Smooth muscle cell (in vitro differentiated cells): ENCODE data around the gene ERGIC1. TPM values are rescaled to one million over a fixed set of nuclear protein-coding genes. Genes with fewer than 3 reads are reported as not detected.

Experiments used
- DNase-seq: peaks from one replicate; lab custom pipeline; 2025; ENCODE audit not compliant: unreplicated experiment; lab: John Stamatoyannopoulos, UW
- H2AFZ ChIP-seq: fragments of 200-600 bp; sonication (generic); 2 replicates; pipeline ENCODE4 v1.6.0; 2016; ENCODE audit warnings: antibody characterized with exemption, low read depth, mild to moderate bottlenecking
- H3F3A ChIP-seq: fragments of 200-600 bp; sonication (generic); 2 replicates; pipeline ENCODE4 v1.6.0; 2017; ENCODE audit warnings: antibody characterized with exemption, low read depth
- H3K27ac ChIP-seq: fragments of 200-600 bp; sonication (generic); 2 replicates; pipeline ENCODE4 v1.5.1; 2016; ENCODE audit warnings: low read depth, mild to moderate bottlenecking
- H3K27me3 ChIP-seq: fragments of 200-600 bp; sonication (generic); 2 replicates; pipeline ENCODE4 v1.6.1; 2016; ENCODE audit warnings: low read depth, mild to moderate bottlenecking
- H3K36me3 ChIP-seq: fragments of 200-600 bp; sonication (generic); 2 replicates; pipeline ENCODE4 v1.5.1; 2016; ENCODE audit warnings: low read depth
- H3K4me1 ChIP-seq: fragments of 200-600 bp; sonication (generic); 2 replicates; pipeline ENCODE4 v1.5.1; 2016; ENCODE audit warnings: low read depth
- H3K4me2 ChIP-seq: fragments of 200-600 bp; sonication (generic); 2 replicates; pipeline ENCODE4 v1.6.0; 2016; ENCODE audit warnings: mild to moderate bottlenecking
- H3K4me3 ChIP-seq: fragments of 200-600 bp; sonication (generic); 2 replicates; pipeline ENCODE4 v1.5.1; 2016; ENCODE audit warnings: mild to moderate bottlenecking
- H3K79me2 ChIP-seq: fragments of 200-600 bp; sonication (generic); 2 replicates; pipeline ENCODE4 v1.6.0; 2016; ENCODE audit warnings: low read depth, mild to moderate bottlenecking
- H3K9ac ChIP-seq: fragments of 200-600 bp; sonication (generic); 2 replicates; pipeline ENCODE4 v1.6.0; 2016; ENCODE audit warnings: low read depth
- H3K9me3 ChIP-seq: fragments of 200-600 bp; sonication (generic); replicated peaks from 2 replicates; pipeline ENCODE4 v1.5.1; 2016; ENCODE audit warnings: low read depth
- H4K20me1 ChIP-seq: fragments of 200-600 bp; sonication (generic); 2 replicates; pipeline ENCODE4 v1.6.0; 2016; ENCODE audit warnings: low read depth
- CTCF ChIP-seq: fragments of 200-600 bp; sonication (generic); IDR thresholded peaks from 2 replicates; pipeline ENCODE4 v1.5.1; 2017; ENCODE audit warnings: borderline replicate concordance, mild to moderate bottlenecking, antibody characterized with exemption; ENCODE audit not compliant: insufficient read depth, poor library complexity, severe bottlenecking
- WGBS: methylation state at CpG from one replicate; pipeline ENCODE4 v1.1.7; 2016; ENCODE audit warnings: low lambda C conversion rate; 5-methylcytosine and 5-hydroxymethylcytosine counted together
- polyA plus RNA-seq: library from polyadenylated mRNA; unstranded; fragments of >200 nt; fragmentation: Nextera tagmentation; extraction: Ambion mirVana; gene quantifications from 2 replicates; pipeline ENCODE4 v1.2.1, GENCODE V29; 2016
- total RNA-seq: library from RNA; depleted of rRNA; stranded (reverse); fragments of >200 nt; gene quantifications from 2 replicates; pipeline ENCODE4 v1.2.3, GENCODE V29; 2014

The ERGIC1 gene
- total and polyA plus RNA-seq, 2 experiments from 2014 or later = 38.2 to 140 TPM

GRCh38 chr5:172797771-172798191 is 36.3 kb upstream of the ERGIC1 start:
- no peaks in the 10 kb centered on the region for H3K27me3 ChIP-seq
- H3K9ac ChIP-seq = no peak overlapping the region
- WGBS = 68% methylated on average over 5 of the region's 5 CpGs
- H3K4me3 ChIP-seq = no peak overlapping the region
- no peaks in the 10 kb centered on the region for H3K4me1 ChIP-seq
- no peaks in the 10 kb centered on the region for H3K9me3 ChIP-seq
- H3K4me2 ChIP-seq = peak overlapping the region; percentile 24
- no peak overlapping the region for H2AFZ ChIP-seq
- peak overlapping the region; percentile 84 for H3K27ac ChIP-seq
- no peak for TF ChIP-seq CTCF
- no peaks in the 10 kb centered on the region for H4K20me1 ChIP-seq
- no peaks in the 10 kb centered on the region for H3K36me3 ChIP-seq
- DNase-seq = no peak
- peaks cover 4% of the 10 kb centered on the region for H3F3A ChIP-seq
- no peaks in the 10 kb centered on the region for H3K79me2 ChIP-seq

- H3K27ac ChIP-seq = peak overlapping the region; percentile 84
- peak overlapping the region; percentile 24 for H3K4me2 ChIP-seq
- 81% methylated on average over 14 of the region's 14 CpGs for WGBS
- H4K20me1 ChIP-seq = no peaks in the 10 kb centered on the region
- H3K36me3 ChIP-seq = no peaks in the 10 kb centered on the region
- no peak overlapping the region for H3K9ac ChIP-seq
- TF ChIP-seq CTCF = no peak
- no peaks in the 10 kb centered on the region for H3K4me1 ChIP-seq
- peaks cover 4% of the 10 kb centered on the region for H3F3A ChIP-seq
- DNase-seq = no peak
- no peak overlapping the region for H2AFZ ChIP-seq
- no peaks in the 10 kb centered on the region for H3K27me3 ChIP-seq
- H3K4me3 ChIP-seq = no peak overlapping the region
- H3K9me3 ChIP-seq = no peaks in the 10 kb centered on the region
- H3K79me2 ChIP-seq = no peaks in the 10 kb centered on the region
Measured at GRCh38 chr5:172798422-172799215, 35.4 kb upstream of the ERGIC1 start.

GRCh38 chr5:172799416-172799815 is 34.6 kb upstream of the ERGIC1 start:
- no peaks in the 10 kb centered on the region for H3K27me3 ChIP-seq
- no peaks in the 10 kb centered on the region for H4K20me1 ChIP-seq
- 95% methylated on average over 6 of the region's 6 CpGs for WGBS
- no peaks in the 10 kb centered on the region for H3K4me1 ChIP-seq
- peak overlapping the region; percentile 84 for H3K27ac ChIP-seq
- peaks cover 4% of the 10 kb centered on the region for H3F3A ChIP-seq
- no peaks in the 10 kb centered on the region for H3K36me3 ChIP-seq
- peak overlapping the region; percentile 56 for H3K9ac ChIP-seq
- no peak for DNase-seq
- H3K9me3 ChIP-seq = no peaks in the 10 kb centered on the region
- H3K4me3 ChIP-seq = no peak overlapping the region
- no peak for TF ChIP-seq CTCF
- no peak overlapping the region for H2AFZ ChIP-seq
- H3K4me2 ChIP-seq = peak overlapping the region; percentile 8
- H3K79me2 ChIP-seq = no peaks in the 10 kb centered on the region
